Fibroblast of pulmonary artery (primary cell): ENCODE results near the gene GLB1L2.

Experiments
- DNase-seq: peaks from one replicate; pipeline ENCODE4 v3.0.0-alpha.2; 2010; ENCODE audit warnings: low read depth
- H3K4me3 ChIP-seq: replicated peaks from 2 replicates; pipeline ENCODE4 v1.5.1; 2011; ENCODE audit warnings: low read depth, mild to moderate bottlenecking, control low read depth, low read length, moderate library complexity
- CTCF ChIP-seq: IDR thresholded peaks from 2 replicates; pipeline ENCODE4 v1.5.1; 2011; ENCODE audit warnings: mild to moderate bottlenecking, control low read depth, low read length, inconsistent platforms; ENCODE audit errors: missing control alignments

Gene GLB1L2

GRCh38 chr11:134401825-134402809, 70.3 kb downstream of the GLB1L2 start:
- no peak for DNase-seq
- TF ChIP-seq CTCF = no peak
- no peak overlapping the region for H3K4me3 ChIP-seq

- no peak overlapping the region for H3K4me3 ChIP-seq
- TF ChIP-seq CTCF = no peak
- DNase-seq = no peak
Measured at GRCh38 chr11:134402910-134403309, 71.1 kb downstream of the GLB1L2 start.

GRCh38 chr11:134404575-134405341, 73.0 kb downstream of the GLB1L2 start:
- no peak for DNase-seq
- no peak for TF ChIP-seq CTCF
- no peak overlapping the region for H3K4me3 ChIP-seq

- H3K4me3 ChIP-seq = no peak overlapping the region
- no peak for TF ChIP-seq CTCF
- DNase-seq = no peak
Measured at GRCh38 chr11:134405436-134405835, 73.6 kb downstream of the GLB1L2 start.

GRCh38 chr11:134405841-134406240, 74.1 kb downstream of the GLB1L2 start:
- no peak for DNase-seq
- no peak for TF ChIP-seq CTCF
- H3K4me3 ChIP-seq = no peak overlapping the region

- TF ChIP-seq CTCF = no peak
Measured at GRCh38 chr11:134406264-134407185, 74.7 kb downstream of the GLB1L2 start.

More at GRCh38 chr11:134406264-134407185, 74.7 kb downstream of the GLB1L2 start:
- DNase-seq = no peak
- H3K4me3 ChIP-seq = no peak overlapping the region
